HG03066 (cell line): Measurements from ENCODE around the gene SLC38A5.
"Not testable (repeated sequence)": the region's sequence is repeated elsewhere in the genome, so short reads cannot be mapped to it uniquely, and the experiment has no call there.

Experiments used
- ATAC-seq: cut with Tn5 transposase; IDR thresholded peaks from one replicate; pipeline ENCODE4 v1.9.1; 2021; ENCODE audit warnings: low read depth; ENCODE audit not compliant: unreplicated experiment

The SLC38A5 gene

DNA sequence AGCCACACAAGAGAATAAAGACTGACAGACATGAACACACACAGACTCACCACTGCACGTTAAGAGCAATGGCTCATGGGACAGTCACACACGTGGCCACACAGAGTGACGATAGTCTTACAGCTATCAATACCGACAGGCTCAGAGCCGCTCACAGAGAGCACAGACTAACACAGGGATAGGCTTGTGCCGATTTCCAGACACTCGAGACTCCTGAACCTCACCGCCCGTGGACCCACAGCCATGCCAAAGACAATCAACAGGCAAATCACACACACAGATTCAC is 716 bp upstream of the SLC38A5 start:
- ATAC-seq: no peak

GRCh38 chrX:48468693-48469691 is 1.1 kb downstream of the SLC38A5 start:
- peak; percentile 71 for ATAC-seq

GRCh38 chrX:48468247-48468671 is 1.8 kb downstream of the SLC38A5 start:
- ATAC-seq: no peak

GRCh38 chrX:48467281-48467761 is 2.7 kb downstream of the SLC38A5 start:
- ATAC-seq: no peak

GRCh38 chrX:48466696-48467095 is 3.4 kb downstream of the SLC38A5 start:
- ATAC-seq: no peak

- ATAC-seq: no peak
These were observed 4.6 kb downstream of the SLC38A5 start for GRCh38 chrX:48465336-48465933.

DNA sequence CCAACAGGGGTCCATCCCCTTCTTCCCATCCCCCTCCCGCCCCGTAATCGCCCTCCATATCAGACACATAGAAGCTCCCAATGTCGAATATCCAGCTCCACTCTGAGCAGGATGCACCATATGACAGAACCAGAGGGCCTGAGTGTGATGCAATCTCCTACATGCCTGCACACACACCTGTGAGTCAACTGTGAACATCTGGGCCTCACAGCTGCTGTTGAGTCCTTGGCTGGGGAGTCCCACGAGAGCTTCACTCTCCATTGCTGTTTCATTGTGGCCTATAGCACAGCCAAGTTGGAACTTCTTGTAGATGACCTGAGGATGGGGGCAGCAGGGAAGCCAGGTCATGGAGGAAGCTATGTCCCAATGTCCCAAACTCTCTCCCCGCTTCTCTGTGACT is 8.2 kb downstream of the SLC38A5 start:
- no peak for ATAC-seq

GRCh38 chrX:48460606-48461005 is 9.5 kb downstream of the SLC38A5 start:
- no peak for ATAC-seq

- ATAC-seq: no peak
These were observed 10.0 kb downstream of the SLC38A5 start for GRCh38 chrX:48460031-48460430.

DNA sequence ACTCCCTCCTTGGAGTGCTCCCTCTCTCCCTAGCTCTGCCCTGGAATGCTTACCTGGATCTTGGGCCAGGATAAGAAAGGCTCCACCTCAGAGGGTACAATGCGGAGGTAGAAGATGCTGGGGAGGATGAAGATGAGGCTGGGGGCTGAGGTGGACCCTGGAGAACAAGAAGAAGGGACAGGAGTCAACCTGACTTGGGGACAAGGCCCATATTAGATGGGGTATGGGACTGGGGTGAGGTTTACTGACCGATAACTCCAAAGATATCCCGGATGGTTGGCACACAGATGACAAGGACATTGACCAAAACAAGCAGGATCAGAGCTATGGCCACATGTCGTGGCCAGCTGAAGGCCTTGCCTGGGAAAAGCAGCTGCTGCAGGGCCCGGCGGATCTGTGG is 10.6 kb downstream of the SLC38A5 start:
- no peak for ATAC-seq

GRCh38 chrX:48458711-48459110 is 11.3 kb downstream of the SLC38A5 start:
- no peak for ATAC-seq

DNA sequence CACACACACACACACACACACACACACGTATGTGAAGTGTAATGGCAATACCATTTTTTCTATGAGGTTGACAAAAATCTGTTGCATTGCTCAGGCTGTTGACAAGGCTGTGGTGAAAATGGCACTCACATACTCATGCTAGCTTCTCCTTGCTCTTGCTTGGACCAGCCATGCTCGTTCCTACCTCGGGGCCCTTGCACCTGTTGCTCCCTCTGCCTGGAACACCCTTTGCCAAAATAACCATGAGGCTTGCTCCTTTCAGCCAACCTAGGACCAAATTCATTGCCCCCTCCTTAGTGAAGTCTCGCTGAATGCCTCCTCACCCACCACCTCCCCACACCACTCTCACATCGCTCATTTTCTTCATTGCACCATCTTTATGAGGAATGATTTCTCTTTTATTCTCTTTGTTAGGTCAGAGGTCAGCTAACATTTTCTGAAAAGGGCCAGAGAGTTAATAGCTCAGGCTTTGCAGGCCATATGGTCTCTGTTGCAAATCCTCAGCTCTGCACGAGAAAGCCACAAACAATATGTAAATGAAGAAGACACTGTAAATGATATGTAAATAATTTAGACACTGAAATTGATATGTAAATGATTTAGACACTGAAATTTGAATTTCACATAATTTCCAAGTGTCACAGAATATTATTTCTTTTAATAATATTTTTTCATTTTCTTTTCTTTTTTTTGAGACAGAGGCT is 13.3 kb downstream of the SLC38A5 start:
- ATAC-seq: no peak

DNA sequence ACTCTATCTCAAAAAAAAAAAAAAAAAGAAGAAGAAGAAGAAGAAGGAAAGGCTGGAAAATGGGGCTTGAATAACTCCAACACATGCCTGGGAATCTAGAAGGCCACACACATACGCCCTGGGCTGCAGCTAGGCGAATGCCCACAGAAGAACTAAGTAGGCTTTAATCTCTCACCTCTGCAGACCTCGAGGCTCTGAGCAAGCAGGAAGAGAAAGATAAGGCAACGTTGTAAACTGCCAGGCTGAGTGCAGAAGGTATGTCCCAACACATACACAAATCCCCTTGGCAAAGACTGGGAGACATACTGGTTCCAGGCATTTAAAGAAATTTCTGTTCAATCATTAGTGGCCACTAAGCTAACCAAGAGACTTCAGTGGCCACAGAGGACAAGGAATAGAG is 18.4 kb downstream of the SLC38A5 start:
- ATAC-seq: no peak

- ATAC-seq: no peak
These were observed 20.0 kb downstream of the SLC38A5 start for GRCh38 chrX:48450076-48450475.

DNA sequence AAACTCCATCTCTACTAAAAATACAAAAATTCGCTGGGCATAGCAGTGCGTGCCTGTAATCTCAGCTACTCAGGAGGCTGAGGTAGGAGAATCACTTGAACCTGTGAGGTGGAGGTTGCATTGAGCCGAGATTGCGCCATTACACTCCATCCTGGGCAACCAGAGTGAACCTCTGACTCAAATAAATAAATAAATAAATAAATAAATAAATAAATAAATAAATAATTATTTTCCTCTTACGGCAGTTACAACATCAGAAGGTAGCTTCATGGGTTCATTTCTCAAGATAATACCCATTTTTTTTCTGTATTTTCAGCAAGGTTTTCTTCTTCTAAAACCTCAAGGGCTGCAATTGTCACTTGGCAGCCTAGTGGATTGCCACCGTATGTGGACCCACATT is 22.9 kb downstream of the SLC38A5 start:
- not testable (repeated sequence) for ATAC-seq

DNA sequence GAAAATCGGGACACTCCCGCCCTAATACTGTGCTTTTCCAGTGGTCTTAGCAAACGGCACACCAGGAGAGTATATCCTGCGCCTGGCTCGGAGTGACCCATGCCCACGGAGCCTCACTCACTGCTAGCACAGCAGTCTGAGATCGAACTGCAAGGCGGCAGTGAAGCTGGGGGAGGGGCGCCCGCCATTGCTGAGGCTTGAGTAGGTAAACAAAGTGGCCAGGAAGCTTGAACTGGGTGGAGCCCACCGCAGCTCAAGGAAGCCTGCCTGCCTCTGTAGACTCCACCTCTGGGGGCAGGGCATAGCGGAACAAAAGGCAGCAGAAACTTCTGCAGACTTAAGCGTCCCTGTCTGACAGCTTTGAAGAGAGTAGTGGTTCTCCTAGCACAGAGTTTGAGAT is 36.3 kb downstream of the SLC38A5 start:
- not testable (repeated sequence) for ATAC-seq

DNA sequence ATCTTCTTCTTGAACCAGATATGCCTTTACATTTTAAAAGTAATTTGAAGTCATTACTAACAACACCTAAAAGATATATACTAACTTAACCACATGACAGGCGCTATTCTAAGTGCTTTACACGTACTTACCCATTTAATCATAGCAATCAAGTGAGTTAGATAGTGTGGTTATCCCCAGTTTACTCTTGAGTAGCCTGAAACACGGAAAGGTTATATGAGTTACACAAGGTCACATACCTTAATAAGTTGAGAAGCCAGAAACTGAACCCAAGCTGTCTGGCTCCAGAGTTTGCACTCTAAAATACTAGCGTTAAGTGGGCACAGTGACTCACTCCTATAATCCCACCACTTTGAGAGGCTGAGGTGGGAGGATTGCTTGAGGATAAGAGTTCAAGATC is 39.9 kb downstream of the SLC38A5 start:
- not testable (repeated sequence) for ATAC-seq

- not testable (repeated sequence) for ATAC-seq
These were observed 40.5 kb downstream of the SLC38A5 start for GRCh38 chrX:48429606-48430005.

DNA sequence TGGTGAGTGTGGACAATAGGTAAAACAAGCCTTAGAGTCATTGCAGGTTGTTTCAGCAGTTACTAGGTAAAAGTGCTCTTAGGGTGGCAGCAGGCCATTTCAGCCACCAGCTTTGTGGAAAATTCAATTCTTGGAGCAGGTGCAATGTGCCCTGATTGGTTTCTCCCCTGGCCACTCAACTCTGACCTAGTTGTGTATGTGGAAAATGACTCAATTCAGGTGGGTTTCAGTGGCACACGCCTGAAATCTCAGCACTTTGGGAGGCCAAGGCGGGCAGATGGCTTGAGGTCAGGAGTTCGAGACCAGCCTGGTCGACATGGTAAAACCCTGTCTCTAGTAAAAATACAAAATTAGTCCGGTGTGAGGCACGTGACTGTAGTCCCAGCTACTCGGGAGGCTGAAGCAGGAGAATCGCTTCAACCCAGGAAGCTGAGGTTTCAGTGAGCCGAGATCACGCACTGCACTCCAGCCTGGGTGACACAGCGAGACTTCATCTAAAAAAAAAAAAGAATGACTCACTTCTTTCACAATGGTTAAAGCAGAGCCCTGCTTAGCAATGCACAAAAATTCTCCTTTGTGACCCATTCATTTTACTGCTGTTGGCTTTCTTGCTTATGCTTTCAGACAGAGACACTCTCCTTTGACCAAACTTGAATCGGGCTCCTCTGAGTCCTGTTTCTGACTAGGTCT is 42.9 kb downstream of the SLC38A5 start:
- not testable (repeated sequence) for ATAC-seq

DNA sequence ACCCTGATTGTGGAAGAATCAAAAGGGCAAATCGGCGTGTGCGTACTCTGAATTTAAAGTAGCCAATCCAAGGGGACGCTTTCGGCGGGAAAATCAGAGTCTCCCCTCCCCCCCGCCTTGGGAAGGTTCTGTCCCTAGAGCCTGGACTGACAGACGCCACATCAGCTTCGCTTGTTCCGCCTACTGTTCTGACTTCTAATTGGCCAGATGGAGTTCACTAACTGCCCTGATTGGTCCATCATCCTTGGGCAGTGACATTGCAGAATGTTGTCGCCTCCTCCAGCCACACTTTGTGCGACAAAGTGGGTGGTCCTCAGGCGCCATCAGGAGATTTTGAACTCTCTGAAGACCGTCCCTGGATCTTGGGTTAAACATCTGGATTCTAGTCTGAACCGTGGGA is 58.2 kb downstream of the SLC38A5 start, which contains the start of gene SSX4B:
TSS of gene SSX4B (minus strand) at position 101 of the 400 bp plus-strand sequence. CDS start 588 bp downstream, outside the sequence.
- not testable (repeated sequence) for ATAC-seq
